ENCODE results near the gene DLGAP4. TPM values are rescaled to one million over a fixed set of nuclear protein-coding genes. Genes with fewer than 3 reads are reported as not detected.

Gene DLGAP4
- total and polyA plus RNA-seq, 2 experiments from 2014 or later, result 14.3 to 68.1 TPM

DNA sequence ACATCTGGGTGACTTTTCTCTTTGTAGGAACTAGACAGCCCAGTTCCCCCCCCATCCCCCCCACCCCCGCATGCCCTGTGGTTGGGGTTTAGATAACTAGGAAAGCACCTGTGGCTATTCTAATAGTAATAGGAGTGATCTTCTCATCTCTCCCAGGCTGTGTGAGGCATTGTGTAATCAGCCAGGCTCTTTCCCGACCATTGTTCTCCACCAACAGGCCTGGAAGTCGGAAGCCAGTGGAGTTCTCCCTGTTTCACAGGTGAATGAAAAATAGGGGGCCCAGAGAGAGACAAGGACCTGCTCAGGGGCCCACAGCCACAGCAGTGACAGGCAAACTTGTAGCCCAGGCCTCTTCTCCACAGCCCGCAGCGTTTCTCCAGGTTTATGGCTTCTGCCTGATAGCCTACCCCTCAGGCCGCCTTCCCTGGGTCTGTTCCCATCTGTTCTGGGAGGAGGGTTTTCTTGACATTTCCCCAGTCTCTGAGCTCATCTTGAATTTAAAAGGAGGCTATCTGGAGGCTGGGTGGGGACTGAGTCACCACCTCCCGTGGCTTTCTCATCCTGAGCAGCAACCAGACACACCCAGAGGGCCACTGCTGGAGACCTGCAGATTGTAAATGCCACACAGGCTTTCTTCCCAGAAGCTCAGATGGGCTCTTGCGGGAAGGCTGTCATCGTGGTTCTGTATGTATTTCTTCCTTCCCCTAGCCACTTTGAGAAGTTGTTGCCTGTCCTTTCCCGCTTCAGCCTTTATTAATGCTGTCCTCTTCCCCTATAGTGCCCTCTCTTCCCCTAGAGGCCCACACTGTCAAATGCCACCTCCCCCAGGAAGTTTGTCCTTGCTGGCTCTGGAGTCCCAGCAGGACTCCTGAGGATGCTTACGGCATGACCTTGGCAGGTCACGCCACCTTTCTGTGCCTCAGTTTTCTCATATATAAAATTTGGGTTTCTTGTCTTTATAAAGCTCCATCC is 159.3 kb downstream of the DLGAP4 start:
- Histone ChIP-seq H3K9ac (peak overlapping the region; percentile 90), H3K79me2 (ENCODE audit: insufficient read depth) (peaks cover 82% of the 10 kb centered on the region), H3K36me3 (ENCODE audit: low read depth) (no peaks in the 10 kb centered on the region), H3K4me2 (ENCODE audit: unreplicated experiment) (peak overlapping the region; percentile 79), H3F3A (ENCODE audit: insufficient read depth) (peaks cover 75% of the 10 kb centered on the region), H3K27me3 (replicated peaks; ENCODE audit: insufficient read depth) (no peaks in the 10 kb centered on the region), H4K20me1 (ENCODE audit: insufficient read depth) (0 out of 2 replicates have a peak, but pooled peaks cover 6% of the 10 kb centered on the region), H3K4me3 (peak overlapping the region; percentile 87), H2AFZ (no peak overlapping the region), H3K9me3 (ENCODE audit: low read depth) (no peaks in the 10 kb centered on the region), H3K4me1 (ENCODE audit: insufficient read depth) (peaks cover 49% of the 10 kb centered on the region), H3K27ac (peak overlapping the region; percentile 92), H3K9me2 (ENCODE audit: insufficient read depth) (no peaks in the 10 kb centered on the region)
- peak; percentile 97 for DNase-seq
- in situ Hi-C loops (cut with MboI), result no loop called here
- no peak for TF ChIP-seq EZH2 (IDR thresholded peaks at IDR 0.05; ENCODE audit: insufficient read depth, poor library complexity, severe bottlenecking)
- no peak for TF ChIP-seq EZH2phosphoT487 (IDR thresholded peaks at IDR 0.05; ENCODE audit: insufficient read depth, low read depth)
- 12 to 14% methylated on average over 12 of the region's 12 CpGs for WGBS, 2 experiments (ENCODE audit: low coverage in 1 of 2, low lambda C conversion rate in 2 of 2, missing lambda C conversion rate in 2 of 2)

DNA sequence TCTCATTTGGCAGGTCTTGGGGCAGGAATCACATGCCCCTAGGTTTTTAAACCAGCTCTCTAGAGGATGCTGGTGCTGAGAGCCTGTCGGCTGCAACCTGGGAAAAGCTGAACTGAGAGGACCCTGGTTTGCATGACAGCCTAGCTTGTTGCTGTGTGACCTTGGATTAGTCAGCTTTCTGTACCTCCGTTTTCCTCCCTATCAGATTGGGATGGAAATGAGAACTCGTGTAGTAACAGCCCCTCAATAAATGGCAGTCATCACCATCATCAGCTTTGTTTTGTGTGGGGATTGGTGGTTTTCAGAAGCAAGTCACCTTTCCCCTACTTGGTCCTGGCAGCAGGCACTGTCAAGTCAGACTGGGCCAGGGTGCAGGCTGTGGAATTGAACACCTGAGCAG is 159.9 kb downstream of the DLGAP4 start:
- H3K27me3 ChIP-seq (replicated peaks; ENCODE audit: insufficient read depth), result no peaks in the 10 kb centered on the region
- peaks cover 70% of the 10 kb centered on the region for H3F3A ChIP-seq (ENCODE audit: insufficient read depth)
- H3K79me2 ChIP-seq (ENCODE audit: insufficient read depth), result peaks cover 89% of the 10 kb centered on the region
- no peaks in the 10 kb centered on the region for H3K9me3 ChIP-seq (ENCODE audit: low read depth)
- in situ Hi-C loops (cut with MboI), result no loop called here
- peak overlapping the region; percentile 49 for H3K4me3 ChIP-seq
- H3K9me2 ChIP-seq (ENCODE audit: insufficient read depth), result no peaks in the 10 kb centered on the region
- peaks cover 49% of the 10 kb centered on the region for H3K4me1 ChIP-seq (ENCODE audit: insufficient read depth)
- H3K36me3 ChIP-seq (ENCODE audit: low read depth), result no peaks in the 10 kb centered on the region
- TF ChIP-seq EZH2phosphoT487 (IDR thresholded peaks at IDR 0.05; ENCODE audit: insufficient read depth, low read depth) (no peak), EZH2 (IDR thresholded peaks at IDR 0.05; ENCODE audit: insufficient read depth, poor library complexity, severe bottlenecking) (no peak)
- 0 out of 2 replicates have a peak, but pooled peaks cover 6% of the 10 kb centered on the region for H4K20me1 ChIP-seq (ENCODE audit: insufficient read depth)
- 11 to 16% methylated on average over 3 of the region's 3 CpGs for WGBS, 2 experiments (ENCODE audit: low coverage in 1 of 2, low lambda C conversion rate in 2 of 2, missing lambda C conversion rate in 2 of 2)
- H3K9ac ChIP-seq, result peak overlapping the region; percentile 90
- H3K27ac ChIP-seq, result peak overlapping the region; percentile 92
- H3K4me2 ChIP-seq (ENCODE audit: unreplicated experiment), result peak overlapping the region; percentile 79
- H2AFZ ChIP-seq, result no peak overlapping the region
- peak; percentile 42 for DNase-seq

DNA sequence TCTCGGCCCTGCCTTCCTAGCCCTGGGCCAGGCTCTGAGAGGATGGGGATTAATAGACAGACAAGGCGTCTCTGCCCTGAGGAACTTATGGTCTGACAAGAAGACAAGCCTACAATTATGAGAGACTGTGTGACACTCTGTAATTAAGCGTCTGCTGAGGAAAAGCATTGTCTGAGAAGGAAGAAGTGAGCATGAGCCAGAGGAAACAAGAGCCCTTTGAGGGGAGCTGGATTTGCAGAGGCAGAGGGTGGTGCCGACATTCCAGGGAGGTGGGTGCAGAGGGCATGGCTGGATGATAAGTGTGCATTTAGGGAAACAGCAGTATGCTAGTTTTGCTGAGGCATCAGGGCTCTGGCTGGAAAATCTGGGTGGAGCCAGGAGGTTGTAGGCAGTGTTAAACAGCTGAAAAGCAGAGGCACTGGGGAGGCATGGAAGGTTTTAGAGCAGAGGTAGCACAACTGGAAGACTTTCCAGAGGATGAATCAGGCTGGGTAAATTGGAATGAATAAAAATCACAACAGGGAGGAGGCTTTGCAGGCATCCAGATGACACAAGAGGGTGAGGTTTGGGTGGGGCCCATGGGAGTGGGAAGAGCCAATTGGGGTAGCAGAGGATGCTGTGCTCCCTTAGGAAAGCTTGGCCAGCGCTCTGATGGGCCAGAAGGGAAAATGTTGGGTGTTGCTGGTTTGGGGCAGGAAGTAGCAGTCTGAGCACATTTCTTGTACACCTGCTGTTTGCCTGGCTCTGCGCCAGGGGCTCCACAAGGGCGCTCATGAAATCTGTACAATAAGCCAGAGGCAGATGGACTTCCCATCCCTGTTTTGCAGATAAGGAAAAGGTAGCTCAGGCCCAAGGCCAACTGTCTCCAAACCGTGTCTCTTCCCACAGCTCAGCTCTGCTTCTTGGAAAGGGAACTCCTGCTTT is 161.2 kb downstream of the DLGAP4 start:
- in situ Hi-C loops (cut with MboI), result no loop called here
- Histone ChIP-seq H3K79me2 (ENCODE audit: insufficient read depth) (peaks cover 94% of the 10 kb centered on the region), H3K27me3 (replicated peaks; ENCODE audit: insufficient read depth) (no peaks in the 10 kb centered on the region), H3K4me2 (ENCODE audit: unreplicated experiment) (peak overlapping the region; percentile 22), H3K36me3 (ENCODE audit: low read depth) (no peaks in the 10 kb centered on the region), H3K9ac (peak overlapping the region; percentile 90), H3K9me2 (ENCODE audit: insufficient read depth) (no peaks in the 10 kb centered on the region), H3K4me3 (no peak overlapping the region), H3K9me3 (ENCODE audit: low read depth) (no peaks in the 10 kb centered on the region), H3F3A (ENCODE audit: insufficient read depth) (peaks cover 69% of the 10 kb centered on the region), H3K4me1 (ENCODE audit: insufficient read depth) (peaks cover 57% of the 10 kb centered on the region), H3K27ac (peak overlapping the region; percentile 92), H2AFZ (no peak overlapping the region), H4K20me1 (ENCODE audit: insufficient read depth) (peaks cover 12% of the 10 kb centered on the region; the same call in 1 of the 2 replicates)
- 10 to 13% methylated on average over 8 of the region's 8 CpGs for WGBS, 2 experiments (ENCODE audit: low coverage in 1 of 2, low lambda C conversion rate in 2 of 2, missing lambda C conversion rate in 2 of 2)
- TF ChIP-seq EZH2 (IDR thresholded peaks at IDR 0.05; ENCODE audit: insufficient read depth, poor library complexity, severe bottlenecking) (no peak), EZH2phosphoT487 (IDR thresholded peaks at IDR 0.05; ENCODE audit: insufficient read depth, low read depth) (no peak)
- peak; percentile 86 for DNase-seq
